ENCODE data around the gene TVP23C. TPM values are rescaled to one million over a fixed set of nuclear protein-coding genes. Genes with fewer than 3 reads are reported as not detected.

TVP23C gene
- total and polyA plus RNA-seq, 2 donors (not counting 3 experiments of a cell fraction or from before 2014, with no cell fraction given): 6.4 to 36.3 TPM

- H4K20me1 ChIP-seq (replicated peaks; ENCODE audit: control insufficient read depth, extremely low read depth, insufficient read depth, low read length): no peaks in the 10 kb centered on the region
- TF ChIP-seq CTCF (IDR thresholded peaks at IDR 0.05; ENCODE audit: extremely low read depth in 1 of 2, insufficient read depth in 1 of 2, low read depth in 1 of 2, low read length in 2 of 2) (no peak), MYC (IDR thresholded peaks at IDR 0.05; ENCODE audit: low read depth, low read length) (no peak), JUN (IDR thresholded peaks at IDR 0.05; ENCODE audit: borderline replicate concordance, insufficient read depth, insufficient read length, low read depth) (no peak), GATA2 (IDR thresholded peaks at IDR 0.05; ENCODE audit: insufficient read depth, insufficient read length, low read depth, low read length) (no peak)
- H3K9me3 ChIP-seq (replicated peaks; ENCODE audit: control insufficient read depth, insufficient read depth, low read length): no peaks in the 10 kb centered on the region
- no peak overlapping the region for H3K4me2 ChIP-seq (ENCODE audit: insufficient read depth, low read length)
- H3K4me1 ChIP-seq (ENCODE audit: control insufficient read depth, extremely low read depth, insufficient read depth, low read length): peaks cover 15% of the 10 kb centered on the region
- FAIRE-seq (no peak), DNase-seq (ENCODE audit: low read depth, low spot score) (no peak)
- POLR2A ChIA-PET: no interaction called here
- BruUV-seq (replicated peaks): no TSS peak
- no peak overlapping the region for H2AFZ ChIP-seq (ENCODE audit: low read depth, low read length)
- no peak overlapping the region for H3K27ac ChIP-seq (ENCODE audit: insufficient read depth, low read depth, low read length)
- no peaks in the 10 kb centered on the region for H3K9me1 ChIP-seq (replicated peaks; ENCODE audit: control insufficient read depth, extremely low read depth, insufficient read depth, low read length)
- no peaks in the 10 kb centered on the region for H3K36me3 ChIP-seq (ENCODE audit: control insufficient read depth in 2 of 2, extremely low read depth in 1 of 2, insufficient read depth in 2 of 2, low read length in 2 of 2)
- no peaks in the 10 kb centered on the region for H3K79me2 ChIP-seq (ENCODE audit: control insufficient read depth, insufficient read depth, low read length)
- H3K4me3 ChIP-seq (replicated peaks in 1 of 3; ENCODE audit: insufficient read depth in 1 of 3, low read depth in 1 of 3, low read length in 3 of 3): no peak overlapping the region
- CTCF ChIA-PET: interaction anchor here (1.3 kb wide), 1 partner anchor 251 kb away, joined by 5 read pairs; no protein-coding TSS in a partner anchor
- dilution Hi-C loops (cut with MboI; ENCODE audit: extremely low pct_ligation_motif_present, low sequenced_read_pairs): no loop called here
- no peak overlapping the region for H3K9ac ChIP-seq (replicated peaks; ENCODE audit: extremely low read depth, insufficient read depth, low read length)
- intact Hi-C loops (cut with micrococcal nuclease): no loop called here
- no peaks in the 10 kb centered on the region for H3K27me3 ChIP-seq (ENCODE audit: control insufficient read depth in 2 of 2, insufficient read depth in 2 of 2, low read length in 2 of 2)
Measured at GRCh38 chr17:15509095-15509494, 54.2 kb downstream of the TVP23C start.

GRCh38 chr17:15508466-15508865 is 54.8 kb downstream of the TVP23C start:
- H3K4me3 ChIP-seq (replicated peaks in 1 of 3; ENCODE audit: insufficient read depth in 1 of 3, low read depth in 1 of 3, low read length in 3 of 3): no peak overlapping the region
- H3K79me2 ChIP-seq (ENCODE audit: control insufficient read depth, insufficient read depth, low read length): no peaks in the 10 kb centered on the region
- H3K4me1 ChIP-seq (ENCODE audit: control insufficient read depth, extremely low read depth, insufficient read depth, low read length): peaks cover 15% of the 10 kb centered on the region
- H3K9me1 ChIP-seq (replicated peaks; ENCODE audit: control insufficient read depth, extremely low read depth, insufficient read depth, low read length): no peaks in the 10 kb centered on the region
- no peak overlapping the region for H3K27ac ChIP-seq (ENCODE audit: insufficient read depth, low read depth, low read length)
- no peaks in the 10 kb centered on the region for H3K9me3 ChIP-seq (replicated peaks; ENCODE audit: control insufficient read depth, insufficient read depth, low read length)
- intact Hi-C loops (cut with micrococcal nuclease): no loop called here
- FAIRE-seq (no peak), DNase-seq (ENCODE audit: low read depth, low spot score) (no peak)
- ChIA-PET CTCF (interaction anchor here (1.3 kb wide), 1 partner anchor 250 kb away, joined by 5 read pairs; no protein-coding TSS in a partner anchor), POLR2A (interaction anchor here (0.5 kb wide), 1 partner anchor 873 kb away, joined by 7 read pairs; no protein-coding TSS in a partner anchor)
- no peaks in the 10 kb centered on the region for H4K20me1 ChIP-seq (replicated peaks; ENCODE audit: control insufficient read depth, extremely low read depth, insufficient read depth, low read length)
- no peaks in the 10 kb centered on the region for H3K27me3 ChIP-seq (ENCODE audit: control insufficient read depth in 2 of 2, insufficient read depth in 2 of 2, low read length in 2 of 2)
- BruUV-seq (replicated peaks): no TSS peak
- no peak overlapping the region for H3K9ac ChIP-seq (replicated peaks; ENCODE audit: extremely low read depth, insufficient read depth, low read length)
- H3K4me2 ChIP-seq (ENCODE audit: insufficient read depth, low read length): no peak overlapping the region
- no peaks in the 10 kb centered on the region for H3K36me3 ChIP-seq (ENCODE audit: control insufficient read depth in 2 of 2, extremely low read depth in 1 of 2, insufficient read depth in 2 of 2, low read length in 2 of 2)
- no peak overlapping the region for H2AFZ ChIP-seq (ENCODE audit: low read depth, low read length)
- TF ChIP-seq JUN (IDR thresholded peaks at IDR 0.05; ENCODE audit: borderline replicate concordance, insufficient read depth, insufficient read length, low read depth) (no peak), CTCF (IDR thresholded peaks at IDR 0.05; ENCODE audit: extremely low read depth in 1 of 2, insufficient read depth in 1 of 2, low read depth in 1 of 2, low read length in 2 of 2) (no peak), GATA2 (IDR thresholded peaks at IDR 0.05; ENCODE audit: insufficient read depth, insufficient read length, low read depth, low read length) (no peak), MYC (IDR thresholded peaks at IDR 0.05; ENCODE audit: low read depth, low read length) (no peak), FOS (IDR thresholded peaks at IDR 0.05; ENCODE audit: borderline replicate concordance, insufficient read depth, low read length) (no peak), EZH2 (IDR thresholded peaks at IDR 0.05; ENCODE audit: borderline replicate concordance, low read depth, low read length, severe bottlenecking) (no peak)
- TF ChIP-seq, protein P1, sequence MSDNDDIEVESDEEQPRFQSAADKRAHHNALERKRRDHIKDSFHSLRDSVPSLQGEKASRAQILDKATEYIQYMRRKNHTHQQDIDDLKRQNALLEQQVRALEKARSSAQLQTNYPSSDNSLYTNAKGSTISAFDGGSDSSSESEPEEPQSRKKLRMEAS (IDR thresholded peaks at IDR 0.05; ENCODE audit: insufficient read depth, insufficient read length): no peak
- dilution Hi-C loops (cut with MboI; ENCODE audit: extremely low pct_ligation_motif_present, low sequenced_read_pairs): no loop called here

Measured in endothelial cell of umbilical vein (primary cell).